ENCODE data around the gene USE1. TPM values are rescaled to one million over a fixed set of nuclear protein-coding genes. Genes with fewer than 3 reads are reported as not detected.

The USE1 gene
- total and polyA plus RNA-seq, 9 of the 15 experiments (the other 6 are each of a cell fraction or from before 2014, with no cell fraction given): 17.3 to 52.4 (median 34.0) TPM

DNA sequence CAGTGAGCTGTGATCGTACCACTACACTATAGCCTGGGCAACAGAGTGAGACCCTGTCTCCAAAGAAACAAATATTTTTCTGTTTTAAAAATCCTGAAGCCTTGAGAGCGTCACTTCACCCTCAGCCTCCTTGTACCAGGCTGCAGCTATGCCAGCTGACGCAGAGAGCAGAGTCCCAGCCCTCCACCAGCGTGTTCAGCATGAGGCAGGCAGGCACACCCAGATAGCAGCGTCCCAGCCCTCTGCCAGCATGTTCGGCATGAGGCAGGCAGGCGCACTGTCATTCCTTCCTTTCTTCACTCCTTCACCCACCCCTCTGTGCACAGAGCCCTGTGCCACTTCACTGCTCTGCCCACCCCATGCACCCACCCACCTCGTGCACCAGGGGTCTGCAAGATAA, 43.3 kb upstream of the USE1 start:
- peaks cover 0 to 5% of the 10 kb centered on the region in 2 experiments; a peak in 1 of 5 replicates for H3K4me1 ChIP-seq (replicated peaks in 1 of 2; ENCODE audit: control insufficient read depth in 2 of 2, insufficient read depth in 2 of 2, low read length in 2 of 2)
- peaks cover 66% of the 10 kb centered on the region for H3K36me3 ChIP-seq (ENCODE audit: control insufficient read depth, insufficient read depth, low read length)
- ChIA-PET POLR2A (no interaction called here), CTCF (ENCODE audit: low intra/inter-chr PET ratio) (no interaction called here)
- DNase-seq (ENCODE audit: extremely low read depth in 1 of 4, low spot score in 3 of 4) (no peak), ATAC-seq (no peak), FAIRE-seq (no peak)
- no peaks in the 10 kb centered on the region for H3K9me3 ChIP-seq (replicated peaks; ENCODE audit: control insufficient read depth, insufficient read depth, low read depth, low read length)
- H3K27me3 ChIP-seq (ENCODE audit: control insufficient read depth in 2 of 2, insufficient read depth in 2 of 2, low read length in 2 of 2): no peaks in the 10 kb centered on the region
- 94% methylated on average over 8 of the region's 8 CpGs for WGBS (ENCODE audit: insufficient coverage, low coverage, missing lambda C conversion rate)
- BruUV-seq (replicated peaks): no TSS peak
- intact Hi-C loops (cut with micrococcal nuclease) (no loop called here), in situ Hi-C loops (cut with MboI) (no loop called here)
- no peaks in the 10 kb centered on the region for H4K20me1 ChIP-seq (replicated peaks; ENCODE audit: control insufficient read depth, insufficient read depth, low read length)
- H3K4me2 ChIP-seq (ENCODE audit: insufficient read depth, low read length): no peak overlapping the region
- H3K79me2 ChIP-seq (ENCODE audit: control insufficient read depth, insufficient read depth, low read length): no peaks in the 10 kb centered on the region
- no peak overlapping the region for H3K27ac ChIP-seq (ENCODE audit: extremely low read depth, low read depth, low read length)
- H3K9ac ChIP-seq (ENCODE audit: insufficient read depth in 1 of 2, low read depth in 2 of 2, low read length in 2 of 2): peak overlapping the region in 1 of 2 experiments; percentile 35; a peak in 1 of 4 replicates
- TF ChIP-seq, protein P1, sequence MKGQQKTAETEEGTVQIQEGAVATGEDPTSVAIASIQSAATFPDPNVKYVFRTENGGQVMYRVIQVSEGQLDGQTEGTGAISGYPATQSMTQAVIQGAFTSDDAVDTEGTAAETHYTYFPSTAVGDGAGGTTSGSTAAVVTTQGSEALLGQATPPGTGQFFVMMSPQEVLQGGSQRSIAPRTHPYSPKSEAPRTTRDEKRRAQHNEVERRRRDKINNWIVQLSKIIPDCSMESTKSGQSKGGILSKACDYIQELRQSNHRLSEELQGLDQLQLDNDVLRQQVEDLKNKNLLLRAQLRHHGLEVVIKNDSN (CRISPR knock-in tag; IDR thresholded peaks at IDR 0.05): no peak
- no peak for TF ChIP-seq ZNF830 (CRISPR knock-in tag; IDR thresholded peaks at IDR 0.05)
- no peak for TF ChIP-seq HNRNPL (IDR thresholded peaks at IDR 0.05; ENCODE audit: low read depth, low read length)
- no peak for TF ChIP-seq ZKSCAN8 (CRISPR knock-in tag; IDR thresholded peaks at IDR 0.05)
- no peak overlapping the region for H3K4me3 ChIP-seq
- no peaks in the 10 kb centered on the region for H3K9me1 ChIP-seq (ENCODE audit: control insufficient read depth, insufficient read depth, low read length)
- no peak overlapping the region for H2AFZ ChIP-seq (ENCODE audit: low read depth, low read length)

DNA sequence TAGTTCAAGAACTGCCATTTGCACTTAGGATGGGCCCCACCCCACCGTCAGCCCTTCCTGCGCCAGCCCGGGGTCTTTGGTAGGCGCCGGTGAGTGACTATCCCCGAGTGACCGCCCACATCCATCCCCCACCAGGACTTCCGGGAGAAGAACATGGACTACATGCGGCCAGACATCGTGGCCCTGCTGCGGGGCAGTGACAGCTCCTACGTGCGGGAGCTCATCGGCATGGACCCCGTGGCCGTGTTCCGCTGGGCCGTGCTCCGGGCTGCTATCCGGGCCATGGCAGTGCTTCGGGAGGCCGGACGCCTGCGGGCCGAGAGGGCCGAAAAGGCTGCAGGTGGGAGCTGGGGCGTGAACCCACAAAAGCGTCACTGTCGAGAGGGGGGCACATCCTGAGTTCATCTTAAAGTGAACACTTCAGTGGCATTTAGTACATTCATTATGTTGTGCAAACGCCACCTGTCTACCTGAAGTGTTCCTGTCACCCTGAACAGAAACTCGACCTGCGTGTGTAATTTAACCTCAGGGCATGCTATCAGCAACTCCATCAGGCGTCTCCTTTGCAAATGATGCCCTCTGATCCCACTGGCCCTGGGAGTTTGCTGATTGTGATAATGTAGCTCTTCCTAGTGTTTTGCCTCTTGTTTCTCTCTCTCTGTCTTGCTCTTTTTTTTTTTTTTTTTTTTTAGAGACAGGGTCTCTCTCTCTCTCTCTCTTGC, 42.4 kb upstream of the USE1 start:
- DNase-seq (ENCODE audit: extremely low read depth in 1 of 4, low spot score in 3 of 4) (no peak), ATAC-seq (no peak), FAIRE-seq (no peak)
- Histone ChIP-seq H3K9ac (ENCODE audit: insufficient read depth in 1 of 2, low read depth in 2 of 2, low read length in 2 of 2) (no peak overlapping the region; a peak in 1 of 4 replicates), H3K9me1 (ENCODE audit: control insufficient read depth, insufficient read depth, low read length) (no peaks in the 10 kb centered on the region), H3K4me3 (no peak overlapping the region), H3K79me2 (ENCODE audit: control insufficient read depth, insufficient read depth, low read length) (no peaks in the 10 kb centered on the region), H3K4me1 (replicated peaks in 1 of 2; ENCODE audit: control insufficient read depth in 2 of 2, insufficient read depth in 2 of 2, low read length in 2 of 2) (peaks cover 0 to 5% of the 10 kb centered on the region in 2 experiments; a peak in 1 of 5 replicates), H3K27ac (ENCODE audit: extremely low read depth, low read depth, low read length) (no peak overlapping the region), H3K4me2 (ENCODE audit: insufficient read depth, low read length) (no peak overlapping the region), H3K36me3 (ENCODE audit: control insufficient read depth, insufficient read depth, low read length) (peaks cover 65% of the 10 kb centered on the region), H2AFZ (ENCODE audit: low read depth, low read length) (no peak overlapping the region), H3K27me3 (ENCODE audit: control insufficient read depth in 2 of 2, insufficient read depth in 2 of 2, low read length in 2 of 2) (no peaks in the 10 kb centered on the region), H4K20me1 (replicated peaks; ENCODE audit: control insufficient read depth, insufficient read depth, low read length) (no peaks in the 10 kb centered on the region), H3K9me3 (replicated peaks; ENCODE audit: control insufficient read depth, insufficient read depth, low read depth, low read length) (no peaks in the 10 kb centered on the region)
- TF ChIP-seq POLR2G (IDR thresholded peaks at IDR 0.05; ENCODE audit: low read depth, low read length): peak; percentile 51
- TF ChIP-seq, protein P2, sequence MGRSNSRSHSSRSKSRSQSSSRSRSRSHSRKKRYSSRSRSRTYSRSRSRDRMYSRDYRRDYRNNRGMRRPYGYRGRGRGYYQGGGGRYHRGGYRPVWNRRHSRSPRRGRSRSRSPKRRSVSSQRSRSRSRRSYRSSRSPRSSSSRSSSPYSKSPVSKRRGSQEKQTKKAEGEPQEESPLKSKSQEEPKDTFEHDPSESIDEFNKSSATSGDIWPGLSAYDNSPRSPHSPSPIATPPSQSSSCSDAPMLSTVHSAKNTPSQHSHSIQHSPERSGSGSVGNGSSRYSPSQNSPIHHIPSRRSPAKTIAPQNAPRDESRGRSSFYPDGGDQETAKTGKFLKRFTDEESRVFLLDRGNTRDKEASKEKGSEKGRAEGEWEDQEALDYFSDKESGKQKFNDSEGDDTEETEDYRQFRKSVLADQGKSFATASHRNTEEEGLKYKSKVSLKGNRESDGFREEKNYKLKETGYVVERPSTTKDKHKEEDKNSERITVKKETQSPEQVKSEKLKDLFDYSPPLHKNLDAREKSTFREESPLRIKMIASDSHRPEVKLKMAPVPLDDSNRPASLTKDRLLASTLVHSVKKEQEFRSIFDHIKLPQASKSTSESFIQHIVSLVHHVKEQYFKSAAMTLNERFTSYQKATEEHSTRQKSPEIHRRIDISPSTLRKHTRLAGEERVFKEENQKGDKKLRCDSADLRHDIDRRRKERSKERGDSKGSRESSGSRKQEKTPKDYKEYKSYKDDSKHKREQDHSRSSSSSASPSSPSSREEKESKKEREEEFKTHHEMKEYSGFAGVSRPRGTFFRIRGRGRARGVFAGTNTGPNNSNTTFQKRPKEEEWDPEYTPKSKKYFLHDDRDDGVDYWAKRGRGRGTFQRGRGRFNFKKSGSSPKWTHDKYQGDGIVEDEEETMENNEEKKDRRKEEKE (IDR thresholded peaks at IDR 0.05; ENCODE audit: borderline replicate concordance in 1 of 2, control insufficient read depth in 1 of 2, low read depth in 2 of 2, low read length in 1 of 2): no peak
- intact Hi-C loops (cut with micrococcal nuclease): no loop called here
- ChIA-PET CTCF (ENCODE audit: low intra/inter-chr PET ratio) (no interaction called here), POLR2A (no interaction called here)
- in situ Hi-C loops (cut with MboI): no loop called here
- BruUV-seq (replicated peaks): no TSS peak
- 88% methylated on average over 28 of the region's 33 CpGs for WGBS (ENCODE audit: insufficient coverage, low coverage, missing lambda C conversion rate)

Measured in K562 (cell line).